H1 (cell line): ENCODE measurements around the gene ANO6. TPM values are rescaled to one million over a fixed set of nuclear protein-coding genes. Genes with fewer than 3 reads are reported as not detected.

Experiments
- ASH2L ChIP-seq: fragments of 200-600, 300-600 bp; sonication (generic); IDR thresholded peaks from one replicate; pipeline ENCODE4 v1.7.1; 2017; ENCODE audit warnings: low read length
- CHD2 ChIP-seq: IDR thresholded peaks from 2 replicates; pipeline ENCODE4 v1.6.1; 2012; ENCODE audit warnings: low read length, improper control_type of control experiment
- HDAC2 ChIP-seq, 2 experiments: fragments of 300-600 bp in 1 of 2; sonication (generic) in 1 of 2; IDR thresholded peaks; 2 replicates each; pipeline ENCODE4 v1.6.1; 2011 to 2012; ENCODE audit warnings: low read depth in 2 of 2, low read length in 2 of 2, mild to moderate bottlenecking in 2 of 2, moderate library complexity in 2 of 2, borderline replicate concordance in 1 of 2, inconsistent platforms in 1 of 2
- KDM4A ChIP-seq: IDR thresholded peaks from one replicate; pipeline ENCODE4 v1.7.1; 2012; ENCODE audit warnings: low read depth, mild to moderate bottlenecking, moderate library complexity, low read length, inconsistent platforms; ENCODE audit not compliant: severe bottlenecking
- NANOG ChIP-seq: IDR thresholded peaks from 2 replicates; pipeline ENCODE4 v1.6.1; 2011; ENCODE audit warnings: low read length, low read depth, mild to moderate bottlenecking, inconsistent platforms; ENCODE audit not compliant: insufficient read depth, poor library complexity, severe bottlenecking
- RAD21 ChIP-seq, 2 experiments: IDR thresholded peaks in 1 of 2; conservative IDR thresholded peaks in 1 of 2; 2 replicates each; pipeline ENCODE4 v1.6.1; 2011; ENCODE audit warnings: low read depth in 2 of 2, low read length in 2 of 2, improper control_type of control experiment in 1 of 2, inconsistent platforms in 1 of 2, mild to moderate bottlenecking in 1 of 2, moderate library complexity in 1 of 2
- SP2 ChIP-seq: IDR thresholded peaks from 2 replicates; pipeline ENCODE4 v1.6.1; 2012; ENCODE audit warnings: mild to moderate bottlenecking, low read length, inconsistent platforms
- TBP ChIP-seq: IDR thresholded peaks from 2 replicates; pipeline ENCODE4 v1.6.1; 2011; ENCODE audit warnings: low read depth, low read length, improper control_type of control experiment
- polyA plus RNA-seq, 7 experiments: library from polyadenylated mRNA; depleted of rRNA in 3 of 7; stranded (reverse) in 5 of 7; unstranded in 2 of 7; fragments of >200 nt in 5 of 7; fragments of 200-250 nt in 2 of 7; gene quantifications; 1 replicate in 5 of 7; 2 replicates in 1 of 7; 4 replicates in 1 of 7; pipeline versions ENCODE4 v1.2.1 to v1.2.3, GENCODE V29; 2011 to 2013; ENCODE audit warnings: missing spikeins in 2 of 7, mixed read lengths in 2 of 7
- total RNA-seq: library from RNA; stranded (reverse); fragmentation: NEBNext Ultra II Directional; extraction: Animal tissue kit (Norgen Biotek cat#: 25700); gene quantifications from 2 replicates; pipeline ENCODE4 v1.2.1, GENCODE V29; 2021
- TF ChIP-seq, protein P1 (sequence below): fragments of 300-600 bp; sonication (generic); IDR thresholded peaks from 2 replicates; pipeline ENCODE4 v1.7.1; 2012; ENCODE audit warnings: low read length, moderate library complexity, mild to moderate bottlenecking, inconsistent platforms; ENCODE audit not compliant: insufficient replicate concordance
- TF ChIP-seq, protein P2 (sequence below): IDR thresholded peaks from 2 replicates; pipeline ENCODE4 v1.6.1; 2011; ENCODE audit warnings: low read length, improper control_type of control experiment

Gene ANO6
- total and polyA plus RNA-seq, 2 of the 8 experiments (the other 6 are each of a cell fraction or from before 2014, with no cell fraction given): 15.1 to 39.7 TPM

DNA sequence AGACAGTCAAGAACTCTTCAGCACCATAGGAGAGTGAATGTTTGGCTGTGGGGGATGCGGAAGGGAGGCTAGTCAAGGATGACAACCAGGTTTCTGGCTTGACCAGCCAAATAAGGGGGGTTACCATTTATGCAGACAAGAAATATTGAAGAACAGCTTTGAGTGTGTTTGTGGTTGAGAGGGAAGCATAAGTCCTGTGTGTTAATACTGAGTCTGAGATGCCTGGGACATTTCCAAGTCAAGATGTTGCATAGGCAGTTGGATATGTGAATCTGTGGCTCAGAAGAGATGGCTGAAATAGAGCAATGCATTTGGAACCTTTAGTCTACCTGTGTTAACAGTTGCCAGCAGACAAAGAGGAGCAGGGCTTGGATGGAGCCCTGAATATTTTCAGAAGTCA, 66.1 kb downstream of the ANO6 start (continued):
- TF ChIP-seq, protein P1, sequence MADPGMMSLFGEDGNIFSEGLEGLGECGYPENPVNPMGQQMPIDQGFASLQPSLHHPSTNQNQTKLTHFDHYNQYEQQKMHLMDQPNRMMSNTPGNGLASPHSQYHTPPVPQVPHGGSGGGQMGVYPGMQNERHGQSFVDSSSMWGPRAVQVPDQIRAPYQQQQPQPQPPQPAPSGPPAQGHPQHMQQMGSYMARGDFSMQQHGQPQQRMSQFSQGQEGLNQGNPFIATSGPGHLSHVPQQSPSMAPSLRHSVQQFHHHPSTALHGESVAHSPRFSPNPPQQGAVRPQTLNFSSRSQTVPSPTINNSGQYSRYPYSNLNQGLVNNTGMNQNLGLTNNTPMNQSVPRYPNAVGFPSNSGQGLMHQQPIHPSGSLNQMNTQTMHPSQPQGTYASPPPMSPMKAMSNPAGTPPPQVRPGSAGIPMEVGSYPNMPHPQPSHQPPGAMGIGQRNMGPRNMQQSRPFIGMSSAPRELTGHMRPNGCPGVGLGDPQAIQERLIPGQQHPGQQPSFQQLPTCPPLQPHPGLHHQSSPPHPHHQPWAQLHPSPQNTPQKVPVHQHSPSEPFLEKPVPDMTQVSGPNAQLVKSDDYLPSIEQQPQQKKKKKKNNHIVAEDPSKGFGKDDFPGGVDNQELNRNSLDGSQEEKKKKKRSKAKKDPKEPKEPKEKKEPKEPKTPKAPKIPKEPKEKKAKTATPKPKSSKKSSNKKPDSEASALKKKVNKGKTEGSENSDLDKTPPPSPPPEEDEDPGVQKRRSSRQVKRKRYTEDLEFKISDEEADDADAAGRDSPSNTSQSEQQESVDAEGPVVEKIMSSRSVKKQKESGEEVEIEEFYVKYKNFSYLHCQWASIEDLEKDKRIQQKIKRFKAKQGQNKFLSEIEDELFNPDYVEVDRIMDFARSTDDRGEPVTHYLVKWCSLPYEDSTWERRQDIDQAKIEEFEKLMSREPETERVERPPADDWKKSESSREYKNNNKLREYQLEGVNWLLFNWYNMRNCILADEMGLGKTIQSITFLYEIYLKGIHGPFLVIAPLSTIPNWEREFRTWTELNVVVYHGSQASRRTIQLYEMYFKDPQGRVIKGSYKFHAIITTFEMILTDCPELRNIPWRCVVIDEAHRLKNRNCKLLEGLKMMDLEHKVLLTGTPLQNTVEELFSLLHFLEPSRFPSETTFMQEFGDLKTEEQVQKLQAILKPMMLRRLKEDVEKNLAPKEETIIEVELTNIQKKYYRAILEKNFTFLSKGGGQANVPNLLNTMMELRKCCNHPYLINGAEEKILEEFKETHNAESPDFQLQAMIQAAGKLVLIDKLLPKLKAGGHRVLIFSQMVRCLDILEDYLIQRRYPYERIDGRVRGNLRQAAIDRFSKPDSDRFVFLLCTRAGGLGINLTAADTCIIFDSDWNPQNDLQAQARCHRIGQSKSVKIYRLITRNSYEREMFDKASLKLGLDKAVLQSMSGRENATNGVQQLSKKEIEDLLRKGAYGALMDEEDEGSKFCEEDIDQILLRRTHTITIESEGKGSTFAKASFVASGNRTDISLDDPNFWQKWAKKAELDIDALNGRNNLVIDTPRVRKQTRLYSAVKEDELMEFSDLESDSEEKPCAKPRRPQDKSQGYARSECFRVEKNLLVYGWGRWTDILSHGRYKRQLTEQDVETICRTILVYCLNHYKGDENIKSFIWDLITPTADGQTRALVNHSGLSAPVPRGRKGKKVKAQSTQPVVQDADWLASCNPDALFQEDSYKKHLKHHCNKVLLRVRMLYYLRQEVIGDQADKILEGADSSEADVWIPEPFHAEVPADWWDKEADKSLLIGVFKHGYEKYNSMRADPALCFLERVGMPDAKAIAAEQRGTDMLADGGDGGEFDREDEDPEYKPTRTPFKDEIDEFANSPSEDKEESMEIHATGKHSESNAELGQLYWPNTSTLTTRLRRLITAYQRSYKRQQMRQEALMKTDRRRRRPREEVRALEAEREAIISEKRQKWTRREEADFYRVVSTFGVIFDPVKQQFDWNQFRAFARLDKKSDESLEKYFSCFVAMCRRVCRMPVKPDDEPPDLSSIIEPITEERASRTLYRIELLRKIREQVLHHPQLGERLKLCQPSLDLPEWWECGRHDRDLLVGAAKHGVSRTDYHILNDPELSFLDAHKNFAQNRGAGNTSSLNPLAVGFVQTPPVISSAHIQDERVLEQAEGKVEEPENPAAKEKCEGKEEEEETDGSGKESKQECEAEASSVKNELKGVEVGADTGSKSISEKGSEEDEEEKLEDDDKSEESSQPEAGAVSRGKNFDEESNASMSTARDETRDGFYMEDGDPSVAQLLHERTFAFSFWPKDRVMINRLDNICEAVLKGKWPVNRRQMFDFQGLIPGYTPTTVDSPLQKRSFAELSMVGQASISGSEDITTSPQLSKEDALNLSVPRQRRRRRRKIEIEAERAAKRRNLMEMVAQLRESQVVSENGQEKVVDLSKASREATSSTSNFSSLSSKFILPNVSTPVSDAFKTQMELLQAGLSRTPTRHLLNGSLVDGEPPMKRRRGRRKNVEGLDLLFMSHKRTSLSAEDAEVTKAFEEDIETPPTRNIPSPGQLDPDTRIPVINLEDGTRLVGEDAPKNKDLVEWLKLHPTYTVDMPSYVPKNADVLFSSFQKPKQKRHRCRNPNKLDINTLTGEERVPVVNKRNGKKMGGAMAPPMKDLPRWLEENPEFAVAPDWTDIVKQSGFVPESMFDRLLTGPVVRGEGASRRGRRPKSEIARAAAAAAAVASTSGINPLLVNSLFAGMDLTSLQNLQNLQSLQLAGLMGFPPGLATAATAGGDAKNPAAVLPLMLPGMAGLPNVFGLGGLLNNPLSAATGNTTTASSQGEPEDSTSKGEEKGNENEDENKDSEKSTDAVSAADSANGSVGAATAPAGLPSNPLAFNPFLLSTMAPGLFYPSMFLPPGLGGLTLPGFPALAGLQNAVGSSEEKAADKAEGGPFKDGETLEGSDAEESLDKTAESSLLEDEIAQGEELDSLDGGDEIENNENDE: no peak
- TF ChIP-seq TBP (no peak), ASH2L (no peak), CHD2 (no peak), NANOG (no peak), KDM4A (no peak), SP2 (no peak), RAD21 (IDR thresholded peaks at IDR 0.05 in 1 of 2, conservative IDR thresholded peaks at IDR 0.05 in 1 of 2; ENCODE audit: low read depth in 2 of 2, low read length in 2 of 2) (no peak), HDAC2 (IDR thresholded peaks at IDR 0.05; ENCODE audit: borderline replicate concordance in 1 of 2, low read depth in 2 of 2, low read length in 2 of 2) (no peak)
- TF ChIP-seq, protein P2, sequence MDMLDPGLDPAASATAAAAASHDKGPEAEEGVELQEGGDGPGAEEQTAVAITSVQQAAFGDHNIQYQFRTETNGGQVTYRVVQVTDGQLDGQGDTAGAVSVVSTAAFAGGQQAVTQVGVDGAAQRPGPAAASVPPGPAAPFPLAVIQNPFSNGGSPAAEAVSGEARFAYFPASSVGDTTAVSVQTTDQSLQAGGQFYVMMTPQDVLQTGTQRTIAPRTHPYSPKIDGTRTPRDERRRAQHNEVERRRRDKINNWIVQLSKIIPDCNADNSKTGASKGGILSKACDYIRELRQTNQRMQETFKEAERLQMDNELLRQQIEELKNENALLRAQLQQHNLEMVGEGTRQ: no peak
